Loucy (cell line): Measurements from ENCODE around the gene LYRM4.

Experiments used
- EZH2phosphoT487 ChIP-seq: fragments of 200-600 bp; IDR thresholded peaks from 2 replicates; pipeline ENCODE4 v1.6.1; 2018; ENCODE audit warnings: antibody characterized with exemption, mild to moderate bottlenecking, moderate library complexity, borderline replicate concordance
- TF ChIP-seq, protein P1 (sequence below): fragments of 200-600 bp; sonication (generic); conservative IDR thresholded peaks from 2 replicates; pipeline ENCODE4 v1.5.1; 2014; ENCODE audit warnings: mild to moderate bottlenecking, antibody characterized with exemption, low read length

DNA sequence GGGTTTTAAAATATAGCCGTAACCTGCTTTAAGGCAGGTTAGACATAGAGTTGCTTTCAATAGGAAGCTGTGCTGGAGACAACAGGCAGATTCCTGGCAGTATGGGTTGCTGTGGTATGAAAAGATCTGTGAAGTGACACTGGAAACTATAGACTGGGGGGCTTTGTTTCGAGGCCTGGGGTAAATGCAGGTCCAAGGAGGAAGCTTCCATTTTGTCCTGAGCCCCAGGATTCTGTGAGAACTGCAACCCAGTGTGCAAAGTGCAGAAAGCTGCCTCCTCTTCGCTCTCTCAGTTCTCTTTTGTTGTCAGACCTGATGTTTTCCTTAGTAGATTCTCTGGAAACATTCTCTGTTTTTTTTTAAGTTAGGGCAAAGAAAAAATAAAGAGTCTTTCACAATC is 86.9 kb downstream of the LYRM4 start:
- TF ChIP-seq, protein P1, sequence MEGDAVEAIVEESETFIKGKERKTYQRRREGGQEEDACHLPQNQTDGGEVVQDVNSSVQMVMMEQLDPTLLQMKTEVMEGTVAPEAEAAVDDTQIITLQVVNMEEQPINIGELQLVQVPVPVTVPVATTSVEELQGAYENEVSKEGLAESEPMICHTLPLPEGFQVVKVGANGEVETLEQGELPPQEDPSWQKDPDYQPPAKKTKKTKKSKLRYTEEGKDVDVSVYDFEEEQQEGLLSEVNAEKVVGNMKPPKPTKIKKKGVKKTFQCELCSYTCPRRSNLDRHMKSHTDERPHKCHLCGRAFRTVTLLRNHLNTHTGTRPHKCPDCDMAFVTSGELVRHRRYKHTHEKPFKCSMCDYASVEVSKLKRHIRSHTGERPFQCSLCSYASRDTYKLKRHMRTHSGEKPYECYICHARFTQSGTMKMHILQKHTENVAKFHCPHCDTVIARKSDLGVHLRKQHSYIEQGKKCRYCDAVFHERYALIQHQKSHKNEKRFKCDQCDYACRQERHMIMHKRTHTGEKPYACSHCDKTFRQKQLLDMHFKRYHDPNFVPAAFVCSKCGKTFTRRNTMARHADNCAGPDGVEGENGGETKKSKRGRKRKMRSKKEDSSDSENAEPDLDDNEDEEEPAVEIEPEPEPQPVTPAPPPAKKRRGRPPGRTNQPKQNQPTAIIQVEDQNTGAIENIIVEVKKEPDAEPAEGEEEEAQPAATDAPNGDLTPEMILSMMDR: no peak
- TF ChIP-seq EZH2phosphoT487: no peak
